Chondrocyte (in vitro differentiated cells): ENCODE data around the gene PRR5L. TPM values are rescaled to one million over a fixed set of nuclear protein-coding genes. Genes with fewer than 3 reads are reported as not detected.

Experiments
- DNase-seq: peaks from one replicate; pipeline ENCODE4 v3.0.0; 2021; ENCODE audit warnings: mixed read lengths, low spot score
- H3K27ac Mint-ChIP-seq: one replicate; pipeline ENCODE4 v1.8.0; 2021; ENCODE audit warnings: mild to moderate bottlenecking, moderate library complexity, mixed read lengths; ENCODE audit not compliant: unreplicated experiment
- H3K27me3 Mint-ChIP-seq: 2 replicates; pipeline ENCODE4 v1.8.0; 2021; ENCODE audit warnings: low read depth, mixed read lengths
- H3K36me3 Mint-ChIP-seq: 2 replicates; pipeline ENCODE4 v1.8.0; 2021; ENCODE audit warnings: low read depth, mixed read lengths
- H3K4me1 Mint-ChIP-seq: 2 replicates; pipeline ENCODE4 v1.8.0; 2021; ENCODE audit warnings: low read depth, mild to moderate bottlenecking, mixed read lengths
- H3K4me3 Mint-ChIP-seq: one replicate; pipeline ENCODE4 v1.8.0; 2021; ENCODE audit warnings: mild to moderate bottlenecking, moderate library complexity, mixed read lengths; ENCODE audit not compliant: unreplicated experiment
- H3K9me3 Mint-ChIP-seq: 2 replicates; pipeline ENCODE4 v1.8.0; 2021; ENCODE audit warnings: low read depth, mixed read lengths
- CTCF ChIP-seq: fragments of 200-600 bp; sonication (generic); IDR thresholded peaks from 2 replicates; pipeline ENCODE4 v1.5.0; 2021; ENCODE audit warnings: antibody characterized with exemption, mild to moderate bottlenecking, moderate library complexity
- total RNA-seq: library from RNA; stranded (reverse); gene quantifications from 3 replicates; pipeline ENCODE4 v1.2.1, GENCODE V29; 2021

The PRR5L gene
- total RNA-seq, 1 donor from 2014 or later, result 50.7 TPM

GRCh38 chr11:36280531-36280930 is 15.6 kb upstream of the PRR5L start:
- no peak for DNase-seq
- Mint-ChIP-seq H3K27ac (no peak overlapping the region), H3K4me1 (peaks cover 6% of the 10 kb centered on the region), H3K9me3 (peaks cover 10% of the 10 kb centered on the region), H3K27me3 (no peaks in the 10 kb centered on the region), H3K36me3 (peaks cover 6% of the 10 kb centered on the region), H3K4me3 (no peak overlapping the region)
- no peak for TF ChIP-seq CTCF

- Mint-ChIP-seq H3K9me3 (peaks cover 10% of the 10 kb centered on the region), H3K36me3 (peaks cover 5% of the 10 kb centered on the region), H3K27me3 (no peaks in the 10 kb centered on the region), H3K27ac (no peak overlapping the region), H3K4me1 (peaks cover 6% of the 10 kb centered on the region), H3K4me3 (no peak overlapping the region)
- TF ChIP-seq CTCF, result no peak
- no peak for DNase-seq
Observed at GRCh38 chr11:36281850-36282249, 14.2 kb upstream of the PRR5L start.

- H3K27ac Mint-ChIP-seq, result no peak overlapping the region
- DNase-seq, result no peak
- no peak overlapping the region for H3K4me3 Mint-ChIP-seq
- H3K36me3 Mint-ChIP-seq, result no peaks in the 10 kb centered on the region
- peaks cover 11% of the 10 kb centered on the region for H3K4me1 Mint-ChIP-seq
- H3K27me3 Mint-ChIP-seq, result no peaks in the 10 kb centered on the region
- no peak for TF ChIP-seq CTCF
- peaks cover 10% of the 10 kb centered on the region for H3K9me3 Mint-ChIP-seq
Observed at GRCh38 chr11:36282926-36283325, 13.2 kb upstream of the PRR5L start.

- Mint-ChIP-seq H3K36me3 (no peaks in the 10 kb centered on the region), H3K4me3 (peak overlapping the region; percentile 92), H3K27me3 (no peaks in the 10 kb centered on the region), H3K27ac (peak overlapping the region; percentile 92), H3K4me1 (peaks cover 23% of the 10 kb centered on the region), H3K9me3 (no peaks in the 10 kb centered on the region)
- no peak for DNase-seq
- TF ChIP-seq CTCF, result no peak
Observed at GRCh38 chr11:36288442-36289225, 7.5 kb upstream of the PRR5L start.

- no peak for TF ChIP-seq CTCF
- Mint-ChIP-seq H3K27me3 (no peaks in the 10 kb centered on the region), H3K4me3 (peak within 1 kb of the TSS; percentile 92), H3K27ac (peak within 1 kb of the TSS; percentile 92), H3K36me3 (no peaks in the 10 kb centered on the region), H3K9me3 (no peaks in the 10 kb centered on the region), H3K4me1 (peaks cover 23% of the 10 kb centered on the region)
- peak; percentile 97 for DNase-seq
Observed at GRCh38 chr11:36289226-36289852, 6.7 kb upstream of the PRR5L start, which contains the start of gene COMMD9. Gene COMMD9 (minus strand): TSS chr11:36289424. CDS start chr11:36289412, 12 bp downstream.
